Peyer's patch (tissue), 4 donors: ENCODE results near the gene TMA7. TPM values are rescaled to one million over a fixed set of nuclear protein-coding genes. Genes with fewer than 3 reads are reported as not detected.

Source experiments
- DNase-seq, 3 donors: peaks; one replicate each; pipeline ENCODE4 v3.0.0-alpha.2; 2017 to 2019
- H3K27ac ChIP-seq, 4 donors: fragments of 200-600 bp; sonication (generic); one replicate each; pipeline ENCODE4 v1.5.1; 2016 to 2019
- H3K27me3 ChIP-seq, 2 donors: fragments of 200-600 bp; sonication (generic); one replicate each; pipeline ENCODE4 v1.5.1; 2019
- H3K36me3 ChIP-seq, 3 donors: fragments of 200-600 bp; sonication (generic); one replicate each; pipeline ENCODE4 v1.5.1; 2016 to 2019
- H3K4me1 ChIP-seq, 4 donors: fragments of 200-600 bp; sonication (generic); one replicate each; pipeline ENCODE4 v1.5.1; 2016 to 2019
- H3K4me3 ChIP-seq, 4 donors: fragments of 200-600 bp; sonication (generic); 1 replicate in 3 of 4; 2 replicates in 1 of 4; pipeline ENCODE4 v1.5.1; 2016 to 2019; ENCODE audit warnings: mild to moderate bottlenecking in 1 of 4
- H3K9me3 ChIP-seq, 4 donors: fragments of 200-600 bp; sonication (generic); one replicate each; pipeline ENCODE4 v1.5.1; 2016 to 2019; ENCODE audit warnings: mild to moderate bottlenecking in 1 of 4
- CTCF ChIP-seq, 6 experiments: fragments of 450-650 bp in 4 of 6; fragments of 200-600 bp in 2 of 6; sonication (generic) in 1 of 6; IDR thresholded peaks; one replicate each; pipeline ENCODE4 v1.5.1; 2017 to 2019; ENCODE audit warnings: antibody characterized with exemption in 6 of 6, mild to moderate bottlenecking in 3 of 6, moderate library complexity in 1 of 6
- POLR2A ChIP-seq, 2 donors: fragments of 450-650 bp; IDR thresholded peaks; one replicate each; pipeline ENCODE4 v1.5.1; 2017; ENCODE audit warnings: antibody characterized with exemption in 2 of 2, mild to moderate bottlenecking in 2 of 2, moderate library complexity in 2 of 2
- total RNA-seq, 4 donors: library from RNA; depleted of rRNA; stranded (reverse); fragments of >200 nt; gene quantifications; one replicate each; pipeline ENCODE4 v1.1.0, GENCODE V29; 2016

Gene TMA7
- total RNA-seq, 4 donors from 2014 or later: 142 to 246 (median 153) TPM

GRCh38 chr3:48414376-48415250, 25.4 kb upstream of the TMA7 start:
- no peaks in the 10 kb centered on the region for H3K9me3 ChIP-seq
- H3K27ac ChIP-seq: no peak overlapping the region
- H3K4me3 ChIP-seq: no peak overlapping the region
- H3K27me3 ChIP-seq: no peaks in the 10 kb centered on the region
- no peak for TF ChIP-seq POLR2A (IDR thresholded peaks at IDR 0.05)
- TF ChIP-seq CTCF (IDR thresholded peaks at IDR 0.05): no peak
- peak in 1 of 3 donors; percentile 42 for DNase-seq
- H3K36me3 ChIP-seq: peaks cover 0 to 99% (median 0%) of the 10 kb centered on the region in 3 donors
- H3K4me1 ChIP-seq: no peaks in the 10 kb centered on the region

GRCh38 chr3:48415251-48415953, 24.7 kb upstream of the TMA7 start:
- no peak overlapping the region for H3K27ac ChIP-seq
- no peaks in the 10 kb centered on the region for H3K9me3 ChIP-seq
- peaks cover 0 to 99% (median 0%) of the 10 kb centered on the region in 3 donors for H3K36me3 ChIP-seq
- no peak for TF ChIP-seq CTCF (IDR thresholded peaks at IDR 0.05)
- no peak for TF ChIP-seq POLR2A (IDR thresholded peaks at IDR 0.05)
- H3K27me3 ChIP-seq: no peaks in the 10 kb centered on the region
- H3K4me3 ChIP-seq: no peak overlapping the region
- H3K4me1 ChIP-seq: no peaks in the 10 kb centered on the region
- peak in 1 of 3 donors; percentile 15 for DNase-seq

- H3K27ac ChIP-seq: no peak overlapping the region
- H3K36me3 ChIP-seq: peaks cover 0 to 95% (median 0%) of the 10 kb centered on the region in 3 donors
- no peaks in the 10 kb centered on the region for H3K9me3 ChIP-seq
- no peaks in the 10 kb centered on the region for H3K27me3 ChIP-seq
- no peak for DNase-seq
- H3K4me3 ChIP-seq: no peak overlapping the region
- TF ChIP-seq POLR2A (IDR thresholded peaks at IDR 0.05) (no peak), CTCF (IDR thresholded peaks at IDR 0.05) (no peak)
- no peaks in the 10 kb centered on the region for H3K4me1 ChIP-seq
Measured at GRCh38 chr3:48416091-48416505, 24.0 kb upstream of the TMA7 start.

- Histone ChIP-seq H3K4me3 (no peak overlapping the region), H3K9me3 (no peaks in the 10 kb centered on the region), H3K27me3 (no peaks in the 10 kb centered on the region), H3K36me3 (peaks cover 0 to 93% (median 0%) of the 10 kb centered on the region in 3 donors), H3K4me1 (no peaks in the 10 kb centered on the region), H3K27ac (no peak overlapping the region)
- DNase-seq: no peak
- no peak for TF ChIP-seq POLR2A (IDR thresholded peaks at IDR 0.05)
- TF ChIP-seq CTCF (IDR thresholded peaks at IDR 0.05): no peak
Measured at GRCh38 chr3:48416546-48416945, 23.5 kb upstream of the TMA7 start.

GRCh38 chr3:48417529-48418108, 22.4 kb upstream of the TMA7 start:
- no peak overlapping the region for H3K27ac ChIP-seq
- H3K27me3 ChIP-seq: no peaks in the 10 kb centered on the region
- H3K4me1 ChIP-seq: no peaks in the 10 kb centered on the region
- no peak overlapping the region for H3K4me3 ChIP-seq
- no peaks in the 10 kb centered on the region for H3K9me3 ChIP-seq
- TF ChIP-seq CTCF (IDR thresholded peaks at IDR 0.05) (no peak), POLR2A (IDR thresholded peaks at IDR 0.05) (no peak)
- DNase-seq: no peak
- peaks cover 0 to 86% (median 0%) of the 10 kb centered on the region in 3 donors for H3K36me3 ChIP-seq
